K562 (cell line): Measurements from ENCODE around the gene SNCB. TPM values are rescaled to one million over a fixed set of nuclear protein-coding genes. Genes with fewer than 3 reads are reported as not detected.
A peak's percentile ranks its signal among the peaks of the same experiment; 100 is the strongest.

ENCODE experiments used
- AFF4 ChIP-seq: sonication (generic); formaldehyde crosslinking; IDR thresholded peaks from 2 replicates; pipeline ENCODE4 v1.8.0; 2023; ENCODE audit warnings: mild to moderate bottlenecking, missing genetic modification reagents
- FOXJ2 ChIP-seq: fragments of 200-800 bp; sonication (Bioruptor generic); IDR thresholded peaks from 2 replicates; pipeline ENCODE4 v1.6.1; 2016; ENCODE audit warnings: missing genetic modification characterization, missing compliant biosample characterization
- GTF2E2 ChIP-seq: fragments of 200-800 bp; sonication (Bioruptor generic); IDR thresholded peaks from 2 replicates; pipeline ENCODE4 v1.6.1; 2016; ENCODE audit warnings: missing genetic modification characterization, missing compliant biosample characterization
- HMG20B ChIP-seq: fragments of 250-450 bp; sonication (Bioruptor Pico); IDR thresholded peaks from 2 replicates; pipeline ENCODE4 v1.5.0; 2021; ENCODE audit warnings: mild to moderate bottlenecking
- MEF2A ChIP-seq: IDR thresholded peaks from 2 replicates; pipeline ENCODE4 v1.6.1; 2011; ENCODE audit warnings: low read depth, mild to moderate bottlenecking, low read length, moderate library complexity; ENCODE audit not compliant: control insufficient read depth
- NR2C2 ChIP-seq, 2 experiments: fragments of 200-800 bp in 1 of 2; sonication (Bioruptor generic) in 1 of 2; sonication (generic) in 1 of 2; formaldehyde crosslinking in 1 of 2; IDR thresholded peaks; 2 replicates each; pipeline versions ENCODE4 v1.6.1 to v1.8.0; 2016 to 2022; ENCODE audit warnings: mild to moderate bottlenecking in 1 of 2, missing compliant biosample characterization in 1 of 2, missing genetic modification characterization in 1 of 2, missing genetic modification reagents in 1 of 2
- NR2F6 ChIP-seq: fragments of 450-650 bp; formaldehyde crosslinking; IDR thresholded peaks from 2 replicates; pipeline ENCODE4 v1.4.0; 2020; ENCODE audit warnings: mild to moderate bottlenecking
- RB1 ChIP-seq: fragments of 450-650 bp; IDR thresholded peaks from 2 replicates; pipeline ENCODE4 v1.6.1; 2017; ENCODE audit warnings: low read depth, mild to moderate bottlenecking
- TAF15 ChIP-seq: fragments of 200-400 bp; formaldehyde crosslinking; IDR thresholded peaks from 2 replicates; pipeline ENCODE4 v1.6.1; 2017; ENCODE audit warnings: mild to moderate bottlenecking, low read depth, low read length, moderate library complexity
- WHSC1 ChIP-seq: IDR thresholded peaks from one replicate; pipeline ENCODE4 v1.6.1; 2012; ENCODE audit warnings: low read length, control low read depth, inconsistent platforms
- ZBTB33 ChIP-seq: sonication (generic); formaldehyde crosslinking; IDR thresholded peaks from 2 replicates; pipeline ENCODE4 v1.8.1; 2023; ENCODE audit warnings: mild to moderate bottlenecking, missing genetic modification reagents
- ZBTB7A ChIP-seq: IDR thresholded peaks from 2 replicates; pipeline ENCODE4 v1.6.1; 2011; ENCODE audit warnings: low read depth, mild to moderate bottlenecking, low read length, moderate library complexity, borderline replicate concordance; ENCODE audit not compliant: control insufficient read depth
- ZNF197 ChIP-seq: fragments of 200-800 bp; sonication (Bioruptor generic); IDR thresholded peaks from 2 replicates; pipeline ENCODE4 v1.6.1; 2016; ENCODE audit warnings: low read depth, missing genetic modification characterization, missing compliant biosample characterization
- ZNF511 ChIP-seq: sonication (generic); formaldehyde crosslinking; IDR thresholded peaks from 2 replicates; pipeline ENCODE4 v1.8.0; 2022; ENCODE audit warnings: mild to moderate bottlenecking, missing genetic modification reagents
- ZNF609 ChIP-seq: sonication (generic); formaldehyde crosslinking; IDR thresholded peaks from 2 replicates; pipeline ENCODE4 v1.8.1; 2023; ENCODE audit warnings: missing genetic modification reagents, mild to moderate bottlenecking, borderline replicate concordance
- polyA plus RNA-seq, 8 experiments: library from polyadenylated mRNA; depleted of rRNA in 4 of 8; stranded (reverse) in 5 of 8; unstranded in 3 of 8; fragments of >200 nt; fragmentation: Nextera tagmentation in 2 of 8; fragmentation: Illumina TruSeq in 1 of 8; extraction: Ambion mirVana in 2 of 8; extraction: Trizol in 1 of 8; gene quantifications; 2 replicates each; pipeline versions ENCODE4 v1.2.1 to v1.2.3, GENCODE V29; 2011 to 2014; ENCODE audit warnings: inconsistent platforms in 1 of 8, missing spikeins in 1 of 8
- total RNA-seq, 7 experiments: library from RNA; depleted of rRNA in 6 of 7; stranded (reverse); fragments of >200 nt in 6 of 7; fragmentation: Illumina TruSeq in 2 of 7; extraction: Trizol in 2 of 7; gene quantifications; 2 replicates each; pipeline versions ENCODE4 v1.2.1 to v1.2.3, GENCODE V29; 2011 to 2021; ENCODE audit warnings: low replicate concordance in 1 of 7

The SNCB gene
- total and polyA plus RNA-seq, 9 of the 15 experiments (the other 6 are each of a cell fraction or from before 2014, with no cell fraction given): not detected

GRCh38 chr5:176647030-176647842 lies 16.9 kb upstream of the SNCB start, which contains the start of gene TSPAN17 (continued):
- TF ChIP-seq NR2F6 (CRISPR knock-in tag): no peak
- no peak for TF ChIP-seq MEF2A
- TF ChIP-seq ZNF511: no peak
- TF ChIP-seq ZNF197: no peak
- TF ChIP-seq RB1: peak; percentile 80
- peak; percentile 36; the same call in 1 of the 2 replicates for TF ChIP-seq NR2C2 (CRISPR knock-in tag; IDR thresholded peaks at IDR 0.05)
- TF ChIP-seq NR2C2 (tag; IDR thresholded peaks at IDR 0.05): peak; percentile 79
- TF ChIP-seq ZNF609 (CRISPR knock-in tag): no peak
- no peak for TF ChIP-seq TAF15
- no peak for TF ChIP-seq WHSC1
- no peak; the same call in 1 of the 2 replicates for TF ChIP-seq GTF2E2 (tag)
- no peak for TF ChIP-seq FOXJ2 (tag)
- no peak for TF ChIP-seq HMG20B (CRISPR knock-in tag)
- peak; percentile 44; the same call in 1 of the 2 replicates for TF ChIP-seq ZBTB7A
- TF ChIP-seq AFF4 (CRISPR knock-in tag): no peak
- no peak for TF ChIP-seq ZBTB33 (CRISPR knock-in tag)
